Brain microvascular endothelial cell (primary cell): Measurements from ENCODE around the gene TCF4.

Source experiments
- DNase-seq: peaks from one replicate; pipeline ENCODE4 v3.0.0-alpha.2; 2020
- H3K27ac ChIP-seq: fragments of 250-450 bp; sonication (Bioruptor Pico); 2 replicates; pipeline ENCODE4 v1.5.1; 2020; ENCODE audit warnings: mild to moderate bottlenecking, moderate library complexity
- H3K27me3 ChIP-seq: fragments of 250-450 bp; sonication (Bioruptor Pico); replicated peaks from 2 replicates; pipeline ENCODE4 v1.5.1; 2020; ENCODE audit warnings: mild to moderate bottlenecking
- H3K36me3 ChIP-seq: fragments of 250-450 bp; sonication (Bioruptor Pico); replicated peaks from 2 replicates; pipeline ENCODE4 v1.5.1; 2020; ENCODE audit warnings: mild to moderate bottlenecking
- H3K4me3 ChIP-seq: 2 replicates; pipeline ENCODE4 v1.5.1; 2011; ENCODE audit warnings: low read depth, mild to moderate bottlenecking, control low read depth, low read length, moderate library complexity
- CTCF ChIP-seq: IDR thresholded peaks from 2 replicates; pipeline ENCODE4 v1.5.1; 2011; ENCODE audit warnings: low read depth, mild to moderate bottlenecking, moderate library complexity, low read length, control low read depth, inconsistent platforms; ENCODE audit errors: missing control alignments
- in situ Hi-C: cut with HindIII; loops from 2 replicates; pipeline ENCODE4 v1.10.0; 2017; ENCODE audit warnings: low sequenced_read_pairs, low pct_ligation_motif_present

The TCF4 gene

GRCh38 chr18:55404832-55405465 lies 183.0 kb downstream of the TCF4 start:
- no peak overlapping the region for H3K4me3 ChIP-seq
- no peaks in the 10 kb centered on the region for H3K27me3 ChIP-seq
- H3K27ac ChIP-seq: no peak overlapping the region
- H3K36me3 ChIP-seq: no peaks in the 10 kb centered on the region
- in situ Hi-C loops: no loop called here
- no peak for TF ChIP-seq CTCF
- DNase-seq: no peak

GRCh38 chr18:55404136-55404830 lies 183.7 kb downstream of the TCF4 start:
- in situ Hi-C loops: no loop called here
- H3K27me3 ChIP-seq: no peaks in the 10 kb centered on the region
- H3K36me3 ChIP-seq: no peaks in the 10 kb centered on the region
- no peak for TF ChIP-seq CTCF
- no peak overlapping the region for H3K4me3 ChIP-seq
- DNase-seq: no peak
- no peak overlapping the region for H3K27ac ChIP-seq

GRCh38 chr18:55403421-55403949 lies 184.5 kb downstream of the TCF4 start:
- no peaks in the 10 kb centered on the region for H3K27me3 ChIP-seq
- no peak overlapping the region for H3K4me3 ChIP-seq
- no peak for TF ChIP-seq CTCF
- no peak for DNase-seq
- H3K36me3 ChIP-seq: no peaks in the 10 kb centered on the region
- no peak overlapping the region for H3K27ac ChIP-seq
- in situ Hi-C loops: no loop called here

GRCh38 chr18:55402731-55403405 lies 185.1 kb downstream of the TCF4 start:
- DNase-seq: peak; percentile 42
- no peak for TF ChIP-seq CTCF
- in situ Hi-C loops: no loop called here
- no peaks in the 10 kb centered on the region for H3K27me3 ChIP-seq
- H3K4me3 ChIP-seq: no peak overlapping the region
- no peaks in the 10 kb centered on the region for H3K36me3 ChIP-seq
- peak overlapping the region; percentile 81 for H3K27ac ChIP-seq

GRCh38 chr18:55401638-55402191 lies 186.3 kb downstream of the TCF4 start:
- no peak for TF ChIP-seq CTCF
- peak; percentile 73 for DNase-seq
- in situ Hi-C loops: no loop called here
- Histone ChIP-seq H3K36me3 (no peaks in the 10 kb centered on the region), H3K27me3 (no peaks in the 10 kb centered on the region), H3K27ac (peak overlapping the region; percentile 81), H3K4me3 (peak overlapping the region; percentile 23)
